PC-3 (cell line): ENCODE results near the gene ARID5A. TPM values are rescaled to one million over a fixed set of nuclear protein-coding genes. Genes with fewer than 3 reads are reported as not detected.

ENCODE experiments used
- ATAC-seq: fragments of 200-7000 bp; cut with Tn5 transposase; 2 replicates; pipeline ENCODE4 v1.9.1; 2020; ENCODE audit warnings: mild to moderate bottlenecking, moderate library complexity
- BruUV-seq: library from RNA; stranded (reverse); fragments of 400-500 nt; replicated peaks from 2 replicates; lab custom pipeline; 2021; lab: Mats Ljungman, UMichigan
- CTCF ChIA-PET: fragments of 300-600 bp; sonication (Branson Sonifier 250); formaldehyde crosslinking; loops from one replicate; lab custom pipeline; 2022; ENCODE audit warnings: antibody characterized with exemption; lab: Charles Lee
- POLR2A ChIA-PET: fragments of 300-600 bp; sonication (Branson Sonifier 250); formaldehyde crosslinking; loops from one replicate; lab custom pipeline; 2022; ENCODE audit warnings: antibody characterized with exemption; ENCODE audit not compliant: unreplicated experiment; lab: Charles Lee
- DNase-seq: peaks from one replicate; pipeline ENCODE4 v3.0.0-alpha.2; 2015
- H2AFZ ChIP-seq: fragments of 300-600 bp; sonication (generic); 2 replicates; pipeline ENCODE4 v1.6.0; 2016; ENCODE audit warnings: antibody characterized with exemption, low read length
- H3F3A ChIP-seq: fragments of 300-600 bp; sonication (generic); one replicate; pipeline ENCODE4 v1.6.0; 2017; ENCODE audit warnings: antibody characterized with exemption, low read length, control low read depth, mild to moderate bottlenecking; ENCODE audit not compliant: unreplicated experiment
- H3K27ac ChIP-seq: fragments of 300-600 bp; sonication (generic); 2 replicates; pipeline ENCODE4 v1.5.1; 2016; ENCODE audit warnings: mild to moderate bottlenecking, low read length
- H3K27me3 ChIP-seq: fragments of 300-600 bp; sonication (generic); 2 replicates; pipeline ENCODE4 v1.6.1; 2016; ENCODE audit warnings: low read length, mixed read lengths
- H3K36me3 ChIP-seq: fragments of 300-600 bp; sonication (generic); 2 replicates; pipeline ENCODE4 v1.6.1; 2016; ENCODE audit warnings: low read depth, mixed run types, low read length, mixed read lengths
- H3K4me1 ChIP-seq: fragments of 300-600 bp; sonication (generic); 2 replicates; pipeline ENCODE4 v1.5.1; 2016; ENCODE audit warnings: low read length; ENCODE audit not compliant: insufficient read depth
- H3K4me2 ChIP-seq: fragments of 300-600 bp; sonication (generic); 2 replicates; pipeline ENCODE4 v1.6.0; 2016; ENCODE audit warnings: low read length
- H3K4me3 ChIP-seq: fragments of 300-600 bp; sonication (generic); 2 replicates; pipeline ENCODE4 v1.5.1; 2016; ENCODE audit warnings: mild to moderate bottlenecking, low read length, mixed read lengths
- H3K79me2 ChIP-seq: fragments of 300-600 bp; sonication (generic); 2 replicates; pipeline ENCODE4 v1.6.1; 2017; ENCODE audit warnings: low read length, mixed read lengths
- H3K9ac ChIP-seq: fragments of 300-600 bp; sonication (generic); 2 replicates; pipeline ENCODE4 v1.6.0; 2016; ENCODE audit warnings: mild to moderate bottlenecking, low read length
- H3K9me2 ChIP-seq: fragments of 300-600 bp; sonication (generic); replicated peaks from 2 replicates; pipeline ENCODE4 v1.6.1; 2016; ENCODE audit warnings: mixed run types, low read length, mixed read lengths
- H3K9me3 ChIP-seq: fragments of 300-600 bp; sonication (generic); 2 replicates; pipeline ENCODE4 v1.6.1; 2016; ENCODE audit warnings: low read length, mixed read lengths
- H4K20me1 ChIP-seq: fragments of 300-600 bp; sonication (generic); 2 replicates; pipeline ENCODE4 v1.6.1; 2016; ENCODE audit warnings: low read length, mixed read lengths
- EZH2 ChIP-seq: fragments of 300-600 bp; sonication (generic); IDR thresholded peaks from one replicate; pipeline ENCODE4 v1.6.1; 2017; ENCODE audit warnings: antibody characterized with exemption, mild to moderate bottlenecking, low read length; ENCODE audit not compliant: unreplicated experiment
- EZH2phosphoT487 ChIP-seq: fragments of 300-600 bp; sonication (generic); IDR thresholded peaks from 2 replicates; pipeline ENCODE4 v1.6.1; 2018; ENCODE audit warnings: mild to moderate bottlenecking, antibody characterized with exemption, low read length, borderline replicate concordance
- intact Hi-C: fragments of 100-400 bp; cut with micrococcal nuclease; formaldehyde crosslinking; loops from 2 replicates; pipeline ENCODE4 v1.9.0; 2023
- total RNA-seq: library from RNA; depleted of rRNA; stranded (reverse); fragments of >200 nt; gene quantifications from 2 replicates; pipeline ENCODE4 v1.2.3, GENCODE V29; 2014
- TF ChIP-seq, protein P1 (sequence below): fragments of 300-600 bp; sonication (generic); conservative IDR thresholded peaks from 2 replicates; pipeline ENCODE4 v1.5.1; 2017; ENCODE audit warnings: antibody characterized with exemption, low read depth, mild to moderate bottlenecking, low read length

ARID5A gene
- total RNA-seq, 1 experiment from 2014 or later, result 8.2 TPM

DNA sequence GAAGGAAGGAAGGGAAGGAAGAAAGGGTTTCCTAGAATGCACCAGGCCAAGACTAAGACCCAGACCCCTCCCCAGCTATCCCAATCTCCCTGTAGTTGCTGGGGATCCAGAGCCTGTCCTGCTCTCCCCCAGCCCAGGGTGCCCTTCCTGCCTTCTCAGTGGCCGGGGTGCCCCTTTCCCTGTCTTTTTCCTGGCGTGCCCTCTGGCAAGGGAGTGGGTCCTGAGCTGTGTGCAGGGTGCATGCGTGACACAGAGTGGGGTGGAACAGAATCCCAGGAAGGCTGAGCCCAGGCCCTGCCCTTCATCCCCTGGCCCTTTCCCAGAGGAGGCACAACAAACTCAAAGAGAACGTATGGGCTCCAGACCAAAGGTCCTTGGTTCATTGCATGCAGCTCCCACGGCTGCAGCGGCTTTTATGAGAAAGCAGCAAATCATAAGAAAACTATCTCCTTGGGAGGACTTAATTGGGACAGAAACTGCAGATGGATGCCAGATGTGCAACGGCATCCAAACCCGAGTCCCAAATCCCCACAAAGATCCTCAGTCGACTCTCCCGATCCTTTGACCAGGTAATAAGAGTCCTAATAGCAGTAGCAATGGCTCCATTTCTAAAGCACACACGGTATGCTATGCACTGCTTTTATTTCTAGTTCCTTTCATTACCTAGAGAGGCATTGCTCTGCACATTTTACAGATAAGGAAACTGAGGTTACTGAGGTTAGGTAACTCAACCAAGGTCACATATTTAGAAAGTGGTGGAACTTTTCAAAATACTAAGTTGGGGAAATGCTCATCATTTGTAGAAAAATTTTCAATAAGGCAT is 12.7 kb upstream of the ARID5A start:
- Histone ChIP-seq H3K9me2 (no peaks in the 10 kb centered on the region), H3K4me1 (no peaks in the 10 kb centered on the region), H2AFZ (no peak overlapping the region), H3K27me3 (no peaks in the 10 kb centered on the region), H4K20me1 (no peaks in the 10 kb centered on the region), H3K9me3 (no peaks in the 10 kb centered on the region), H3K36me3 (no peaks in the 10 kb centered on the region), H3K4me3 (no peak overlapping the region), H3F3A (no peaks in the 10 kb centered on the region), H3K27ac (no peak overlapping the region), H3K4me2 (no peak overlapping the region), H3K79me2 (no peaks in the 10 kb centered on the region), H3K9ac (no peak overlapping the region)
- no peak for DNase-seq
- intact Hi-C loops, result no loop called here
- BruUV-seq, result no TSS peak
- TF ChIP-seq EZH2phosphoT487 (no peak), EZH2 (no peak)
- TF ChIP-seq, protein P1, sequence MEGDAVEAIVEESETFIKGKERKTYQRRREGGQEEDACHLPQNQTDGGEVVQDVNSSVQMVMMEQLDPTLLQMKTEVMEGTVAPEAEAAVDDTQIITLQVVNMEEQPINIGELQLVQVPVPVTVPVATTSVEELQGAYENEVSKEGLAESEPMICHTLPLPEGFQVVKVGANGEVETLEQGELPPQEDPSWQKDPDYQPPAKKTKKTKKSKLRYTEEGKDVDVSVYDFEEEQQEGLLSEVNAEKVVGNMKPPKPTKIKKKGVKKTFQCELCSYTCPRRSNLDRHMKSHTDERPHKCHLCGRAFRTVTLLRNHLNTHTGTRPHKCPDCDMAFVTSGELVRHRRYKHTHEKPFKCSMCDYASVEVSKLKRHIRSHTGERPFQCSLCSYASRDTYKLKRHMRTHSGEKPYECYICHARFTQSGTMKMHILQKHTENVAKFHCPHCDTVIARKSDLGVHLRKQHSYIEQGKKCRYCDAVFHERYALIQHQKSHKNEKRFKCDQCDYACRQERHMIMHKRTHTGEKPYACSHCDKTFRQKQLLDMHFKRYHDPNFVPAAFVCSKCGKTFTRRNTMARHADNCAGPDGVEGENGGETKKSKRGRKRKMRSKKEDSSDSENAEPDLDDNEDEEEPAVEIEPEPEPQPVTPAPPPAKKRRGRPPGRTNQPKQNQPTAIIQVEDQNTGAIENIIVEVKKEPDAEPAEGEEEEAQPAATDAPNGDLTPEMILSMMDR, result no peak
- ChIA-PET POLR2A (no interaction called here), CTCF (no interaction called here)
- no peak for ATAC-seq

DNA sequence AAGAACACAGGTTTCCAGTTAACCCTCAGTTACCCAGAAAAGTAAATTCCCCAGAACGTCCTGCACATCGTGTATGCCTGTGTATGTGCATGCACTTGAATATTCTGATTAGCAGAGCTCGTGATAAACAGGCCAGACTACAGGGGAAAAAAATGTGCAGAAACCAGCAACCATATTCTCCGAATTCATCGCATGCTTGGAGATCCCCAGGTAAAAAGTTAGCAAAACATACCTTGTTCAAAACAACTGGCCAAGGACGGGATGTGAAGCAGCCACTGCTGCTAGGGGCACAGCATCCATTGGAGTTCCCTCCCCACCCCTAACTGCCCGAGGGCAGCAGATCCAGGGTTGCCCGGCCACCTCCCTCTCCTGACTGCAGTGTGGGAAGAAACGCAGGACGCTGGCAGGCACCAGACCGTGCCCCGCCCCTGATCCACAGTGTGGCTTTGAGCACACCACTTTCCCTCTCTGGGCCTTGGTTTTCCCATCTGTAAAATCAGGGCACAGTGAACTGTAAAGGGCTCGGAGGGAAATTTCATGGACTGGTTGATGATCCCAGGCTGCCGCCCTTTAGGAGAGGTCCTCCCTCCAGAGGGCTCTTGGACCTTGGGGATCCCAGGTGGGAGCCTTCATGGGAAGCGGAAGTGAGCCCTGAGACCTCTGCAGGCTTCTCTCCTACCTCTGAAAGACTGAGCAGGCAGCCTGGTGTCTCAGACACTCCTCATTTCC is 11.9 kb upstream of the ARID5A start:
- no peaks in the 10 kb centered on the region for H3K79me2 ChIP-seq
- no peaks in the 10 kb centered on the region for H3K4me1 ChIP-seq
- H3K4me3 ChIP-seq, result no peak overlapping the region
- CTCF ChIA-PET, result no interaction called here
- intact Hi-C loops, result no loop called here
- H3K36me3 ChIP-seq, result no peaks in the 10 kb centered on the region
- H3K9me3 ChIP-seq, result no peaks in the 10 kb centered on the region
- H3K27me3 ChIP-seq, result no peaks in the 10 kb centered on the region
- no peaks in the 10 kb centered on the region for H3K9me2 ChIP-seq
- H3K4me2 ChIP-seq, result no peak overlapping the region
- H3K27ac ChIP-seq, result no peak overlapping the region
- no peaks in the 10 kb centered on the region for H4K20me1 ChIP-seq
- DNase-seq (no peak), ATAC-seq (no peak)
- BruUV-seq, result no TSS peak
- no peaks in the 10 kb centered on the region for H3F3A ChIP-seq
- H2AFZ ChIP-seq, result no peak overlapping the region
- H3K9ac ChIP-seq, result no peak overlapping the region
- TF ChIP-seq EZH2phosphoT487 (no peak), EZH2 (no peak)
- TF ChIP-seq, protein P1, result no peak
- POLR2A ChIA-PET, result no interaction called here

DNA sequence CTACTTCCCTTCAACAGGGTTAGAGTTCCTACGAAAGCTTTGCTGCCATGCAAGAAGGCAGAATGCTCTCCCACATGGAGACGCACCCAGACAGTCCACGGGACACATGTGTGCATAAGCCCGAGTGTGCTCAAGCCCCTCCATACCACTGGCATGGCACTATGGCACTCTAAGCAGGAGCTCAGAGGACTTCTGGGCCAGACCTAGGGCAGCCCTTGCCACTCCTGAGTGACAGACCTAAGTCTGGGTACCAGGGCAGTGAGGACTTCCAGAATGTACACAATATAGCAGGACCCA is 11.4 kb upstream of the ARID5A start:
- H3K4me1 ChIP-seq, result no peaks in the 10 kb centered on the region
- no peak overlapping the region for H2AFZ ChIP-seq
- H3K27me3 ChIP-seq, result no peaks in the 10 kb centered on the region
- H3K27ac ChIP-seq, result no peak overlapping the region
- intact Hi-C loops, result no loop called here
- no peaks in the 10 kb centered on the region for H3K9me2 ChIP-seq
- no peak overlapping the region for H3K4me2 ChIP-seq
- DNase-seq (no peak), ATAC-seq (no peak)
- H3K79me2 ChIP-seq, result no peaks in the 10 kb centered on the region
- H3K9me3 ChIP-seq, result no peaks in the 10 kb centered on the region
- H3K36me3 ChIP-seq, result no peaks in the 10 kb centered on the region
- no TSS peak for BruUV-seq
- H4K20me1 ChIP-seq, result no peaks in the 10 kb centered on the region
- H3K9ac ChIP-seq, result no peak overlapping the region
- CTCF ChIA-PET, result interaction anchor here (0.6 kb wide), 1 partner anchor 333 kb away, joined by 3 read pairs; the partner anchor contains the start of gene ANKRD39
- H3F3A ChIP-seq, result no peaks in the 10 kb centered on the region
- no peak overlapping the region for H3K4me3 ChIP-seq
- POLR2A ChIA-PET, result no interaction called here
- TF ChIP-seq, protein P1, result no peak
